Activated T-cell treated with anti-CD3 and anti-CD28 coated beads, Interleukin-2, amount 50 U/mL, for 1 hour (primary cell): ENCODE data around the gene TM4SF4.
"Not testable (repeated sequence)": the region's sequence is repeated elsewhere in the genome, so short reads cannot be mapped to it uniquely, and the experiment has no call there.

ENCODE experiments used
- DNase-seq: peaks from one replicate; pipeline ENCODE4 v3.0.0-alpha.2; 2020

The TM4SF4 gene

GRCh38 chr3:149474250-149474817, at the start of gene TM4SF4:
TSS of gene TM4SF4 (plus strand) at chr3:149474697. CDS start at chr3:149474878, 181 bp downstream.
- no peak for DNase-seq

- no peak for DNase-seq
These were observed 49.6 kb upstream of the TM4SF4 start for GRCh38 chr3:149424918-149425317.

- no peak for DNase-seq
These were observed 48.2 kb upstream of the TM4SF4 start for GRCh38 chr3:149426325-149426724.

GRCh38 chr3:149428087-149428486, 46.4 kb upstream of the TM4SF4 start:
- DNase-seq, result no peak

- no peak for DNase-seq
These were observed 44.3 kb upstream of the TM4SF4 start for GRCh38 chr3:149430216-149430615.

- no peak for DNase-seq
These were observed 42.3 kb upstream of the TM4SF4 start for GRCh38 chr3:149432149-149432548.

- no peak for DNase-seq
These were observed 38.3 kb upstream of the TM4SF4 start for GRCh38 chr3:149435996-149436885.

GRCh38 chr3:149437286-149437685, 37.2 kb upstream of the TM4SF4 start:
- no peak for DNase-seq

GRCh38 chr3:149437710-149438109, 36.8 kb upstream of the TM4SF4 start:
- DNase-seq, result no peak

- DNase-seq, result no peak
These were observed 35.5 kb upstream of the TM4SF4 start for GRCh38 chr3:149438981-149439380.

- no peak for DNase-seq
These were observed 32.9 kb upstream of the TM4SF4 start for GRCh38 chr3:149441642-149442041.

- no peak for DNase-seq
These were observed 32.5 kb upstream of the TM4SF4 start for GRCh38 chr3:149442043-149442442.

GRCh38 chr3:149442851-149443544, 31.5 kb upstream of the TM4SF4 start:
- no peak for DNase-seq

- DNase-seq, result no peak
These were observed 31.0 kb upstream of the TM4SF4 start for GRCh38 chr3:149443545-149443912.

- DNase-seq, result not testable (repeated sequence)
These were observed 29.6 kb upstream of the TM4SF4 start for GRCh38 chr3:149444867-149445266.

- no peak for DNase-seq
These were observed 26.1 kb upstream of the TM4SF4 start for GRCh38 chr3:149448331-149448831.

- DNase-seq, result no peak
These were observed 25.3 kb upstream of the TM4SF4 start for GRCh38 chr3:149449182-149449581.

GRCh38 chr3:149449799-149450198, 24.7 kb upstream of the TM4SF4 start:
- no peak for DNase-seq

GRCh38 chr3:149450281-149450680, 24.2 kb upstream of the TM4SF4 start:
- DNase-seq, result no peak

GRCh38 chr3:149452036-149452435, 22.5 kb upstream of the TM4SF4 start:
- DNase-seq, result no peak

- DNase-seq, result no peak
These were observed 21.2 kb upstream of the TM4SF4 start for GRCh38 chr3:149453140-149453805.

- no peak for DNase-seq
These were observed 19.8 kb upstream of the TM4SF4 start for GRCh38 chr3:149454746-149455145.

GRCh38 chr3:149455366-149455765, 19.1 kb upstream of the TM4SF4 start:
- no peak for DNase-seq
